GM19372 (cell line): ENCODE data around the gene LUZP4.
"Not testable (repeated sequence)": the region's sequence is repeated elsewhere in the genome, so short reads cannot be mapped to it uniquely, and the experiment has no call there.

ENCODE experiments used
- ATAC-seq: cut with Tn5 transposase; IDR thresholded peaks from one replicate; pipeline ENCODE4 v1.9.1; 2021; ENCODE audit warnings: mild to moderate bottlenecking, low read depth, moderate library complexity; ENCODE audit not compliant: unreplicated experiment

LUZP4 gene

GRCh38 chrX:115333446-115333845, 43.9 kb downstream of the LUZP4 start:
- ATAC-seq: no peak

- ATAC-seq: no peak
Observed at GRCh38 chrX:115337491-115338144, 48.1 kb downstream of the LUZP4 start.

DNA sequence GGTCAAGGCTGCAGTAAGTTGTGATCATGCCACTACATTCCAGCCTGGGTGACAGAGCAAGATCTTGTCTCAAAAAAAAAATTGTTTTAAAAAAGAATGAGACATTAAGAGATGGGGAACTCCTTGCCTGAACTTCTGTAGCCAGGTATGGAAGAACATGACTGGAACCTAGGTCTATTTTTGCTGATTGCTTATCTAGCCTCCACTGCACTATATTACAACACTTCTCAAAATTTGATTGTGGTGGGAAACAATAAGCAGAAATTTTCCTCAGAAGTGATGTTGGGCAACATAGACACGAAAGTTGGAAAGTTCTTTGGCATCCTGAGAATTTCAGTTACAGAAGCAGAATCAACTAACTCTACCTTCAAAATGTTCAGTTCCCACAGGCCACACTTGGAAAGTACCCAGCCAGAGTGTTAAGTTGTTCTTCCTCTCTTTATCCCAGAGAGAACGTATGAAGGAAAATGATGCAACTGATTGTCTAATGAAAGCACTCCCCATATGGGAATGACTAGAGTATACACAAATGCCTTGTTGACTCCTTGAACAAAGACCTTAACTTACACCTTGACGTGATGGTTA, 50.0 kb downstream of the LUZP4 start:
- ATAC-seq: no peak

- ATAC-seq: no peak
Observed at GRCh38 chrX:115341421-115341820, 51.9 kb downstream of the LUZP4 start.

GRCh38 chrX:115344885-115345614, 55.5 kb downstream of the LUZP4 start:
- ATAC-seq: no peak

DNA sequence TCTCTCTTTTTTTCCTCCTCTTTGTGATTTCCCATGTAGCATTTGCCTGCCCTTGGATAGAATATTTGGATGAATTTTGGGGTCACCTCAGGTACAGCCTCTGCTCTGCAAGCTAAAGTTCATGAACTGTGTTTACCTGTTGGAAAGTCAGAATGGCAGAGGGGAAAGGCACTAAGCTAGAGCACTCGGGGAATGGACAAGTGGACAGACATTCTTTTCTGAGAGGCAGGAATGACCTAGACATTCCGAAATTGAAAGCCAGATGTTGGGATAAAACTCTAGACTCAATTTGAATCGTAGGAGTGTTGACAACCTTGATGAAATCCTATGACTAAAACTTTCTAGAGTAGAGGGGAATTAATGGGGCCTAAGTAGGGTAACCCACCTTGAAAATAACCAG, 56.1 kb downstream of the LUZP4 start:
- ATAC-seq: no peak

DNA sequence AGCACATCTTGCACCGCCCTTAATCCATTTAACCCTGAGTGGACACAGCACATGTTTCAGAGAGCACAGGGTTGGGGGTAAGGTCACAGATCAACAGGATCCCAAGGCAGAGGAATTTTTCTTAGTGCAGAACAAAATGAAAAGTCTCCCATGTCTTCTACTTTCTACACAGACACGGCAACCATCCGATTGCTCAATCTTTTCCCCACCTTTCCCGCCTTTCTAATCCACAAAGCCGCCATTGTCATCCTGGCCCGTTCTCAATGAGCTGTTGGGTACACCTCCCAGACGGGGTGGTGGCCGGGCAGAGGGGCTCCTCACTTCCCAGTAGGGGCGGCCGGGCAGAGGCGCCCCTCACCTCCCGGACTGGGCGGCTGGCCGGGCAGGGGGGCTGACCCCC, 57.2 kb downstream of the LUZP4 start:
- ATAC-seq: not testable (repeated sequence)

GRCh38 chrX:115348446-115349225, 59.1 kb downstream of the LUZP4 start:
- ATAC-seq: no peak

- ATAC-seq: no peak
Observed at GRCh38 chrX:115350711-115351381, 61.3 kb downstream of the LUZP4 start.

DNA sequence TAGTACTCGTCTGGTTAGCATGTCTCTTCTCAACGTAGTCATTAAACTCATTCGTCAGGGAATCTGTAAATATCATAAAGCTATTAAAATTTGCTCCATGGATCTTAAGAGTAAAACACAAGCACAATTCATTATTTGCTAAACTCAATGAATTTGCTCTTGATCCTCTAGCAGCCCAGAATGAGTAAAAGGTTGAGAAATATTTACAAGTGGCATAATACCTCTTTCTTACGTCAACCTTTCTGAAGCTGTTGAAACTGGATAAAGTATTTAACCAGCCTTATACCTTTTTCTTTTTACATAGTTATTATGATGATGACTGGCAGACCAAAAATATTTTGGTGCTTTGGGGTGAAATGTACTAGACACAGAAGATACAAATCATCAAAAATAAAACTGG, 66.9 kb downstream of the LUZP4 start:
- ATAC-seq: no peak
